GM12878 (cell line): ENCODE results near the gene SEMA5A. TPM values are rescaled to one million over a fixed set of nuclear protein-coding genes. Genes with fewer than 3 reads are reported as not detected.

ENCODE experiments used
- ATAC-seq: fragments of 200-7000 bp; cut with Tn5 transposase; 3 replicates; pipeline ENCODE4 v1.9.1; 2020; ENCODE audit warnings: mild to moderate bottlenecking, moderate library complexity
- BruUV-seq: library from RNA; stranded (reverse); fragments of 400-500 nt; replicated peaks from 2 replicates; lab custom pipeline; 2021; lab: Mats Ljungman, UMichigan
- CTCF ChIA-PET: fragments of 300-600 bp; sonication (Branson Sonifier 250); formaldehyde crosslinking; extraction: SDS; loops from one replicate; lab custom pipeline; 2021; ENCODE audit warnings: inconsistent platforms; lab: Yijun Ruan, JAX
- POLR2A ChIA-PET: fragments of 350-600 bp; formaldehyde crosslinking; extraction: SDS; loops from one replicate; lab custom pipeline; 2021; ENCODE audit warnings: inconsistent platforms; lab: Charles Lee
- RAD21 ChIA-PET: fragments of 300-600 bp; sonication (Branson Sonifier 250); formaldehyde crosslinking; loops from one replicate; lab custom pipeline; 2023; ENCODE audit warnings: antibody characterized with exemption; ENCODE audit not compliant: unreplicated experiment; lab: Charles Lee
- SMC1A ChIA-PET: fragments of 300-600 bp; sonication (Branson Sonifier 250); formaldehyde crosslinking; loops from one replicate; lab custom pipeline; 2023; ENCODE audit not compliant: unreplicated experiment, uncharacterized antibody; lab: Charles Lee
- DNase-seq: peaks from one replicate; pipeline ENCODE4 v3.0.0-alpha.2; 2011; ENCODE audit warnings: low read depth, low spot score
- FAIRE-seq: peaks from 3 replicates; lab custom pipeline; 2011; peaks lifted over from hg19 to GRCh38; lab: Jason Lieb, UNC
- H2AFZ ChIP-seq: 2 replicates; pipeline ENCODE4 v1.6.0; 2011; ENCODE audit warnings: low read depth, low read length, control low read depth; ENCODE audit not compliant: control insufficient read depth
- H3K27ac ChIP-seq: 2 replicates; pipeline ENCODE4 v1.5.1; 2011; ENCODE audit warnings: control low read depth; ENCODE audit not compliant: control insufficient read depth, insufficient read depth
- H3K27me3 ChIP-seq, 2 experiments: replicated peaks in 1 of 2; 2 replicates each; pipeline versions ENCODE4 v1.6.0 to v1.6.1; 2011; ENCODE audit warnings: low read length in 1 of 2; ENCODE audit not compliant: control insufficient read depth in 2 of 2, insufficient read depth in 2 of 2
- H3K36me3 ChIP-seq, 2 experiments: 2 replicates each; pipeline ENCODE4 v1.5.1; 2011; ENCODE audit warnings: low read length in 1 of 2; ENCODE audit not compliant: control insufficient read depth in 2 of 2, insufficient read depth in 2 of 2
- H3K4me1 ChIP-seq: 2 replicates; pipeline ENCODE4 v1.6.1; 2011; ENCODE audit warnings: mild to moderate bottlenecking, low read length, moderate library complexity, mixed read lengths; ENCODE audit not compliant: control insufficient read depth, insufficient read depth
- H3K4me2 ChIP-seq: 2 replicates; pipeline ENCODE4 v1.6.0; 2011; ENCODE audit warnings: control low read depth; ENCODE audit not compliant: control insufficient read depth, insufficient read depth
- H3K4me3 ChIP-seq: fragments of 200-600 bp; sonication (generic); 2 replicates; pipeline ENCODE4 v1.5.1; 2016
- H3K79me2 ChIP-seq: 2 replicates; pipeline ENCODE4 v1.6.0; 2011; ENCODE audit warnings: low read length; ENCODE audit not compliant: control insufficient read depth, insufficient read depth
- H3K9ac ChIP-seq: 2 replicates; pipeline ENCODE4 v1.8.0; 2011; ENCODE audit warnings: low read length, control low read depth, mixed read lengths; ENCODE audit not compliant: control insufficient read depth, insufficient read depth
- H3K9me3 ChIP-seq: replicated peaks from 3 replicates; pipeline ENCODE4 v1.5.1; 2011; ENCODE audit warnings: mild to moderate bottlenecking, low read length; ENCODE audit not compliant: control insufficient read depth, insufficient read depth
- H4K20me1 ChIP-seq: 2 replicates; pipeline ENCODE4 v1.6.0; 2011; ENCODE audit not compliant: control insufficient read depth, insufficient read depth
- BACH1 ChIP-seq: fragments of 450-650 bp; IDR thresholded peaks from 2 replicates; pipeline ENCODE4 v1.6.1; 2017; ENCODE audit warnings: mild to moderate bottlenecking, borderline replicate concordance
- EZH2 ChIP-seq: IDR thresholded peaks from 2 replicates; pipeline ENCODE4 v1.6.1; 2012; ENCODE audit warnings: low read depth, mild to moderate bottlenecking, control low read depth, inconsistent platforms, low read length, borderline replicate concordance; ENCODE audit not compliant: control insufficient read depth
- HSF1 ChIP-seq: fragments of 150-350 bp; IDR thresholded peaks from 2 replicates; pipeline ENCODE4 v1.6.1; 2014; ENCODE audit warnings: mild to moderate bottlenecking, low read depth, low read length
- NR2F1 ChIP-seq: fragments of 450-650 bp; conservative IDR thresholded peaks from 2 replicates; pipeline ENCODE4 v1.6.1; 2017; ENCODE audit warnings: mild to moderate bottlenecking
- POLR2AphosphoS2 ChIP-seq: IDR thresholded peaks from 2 replicates; pipeline ENCODE4 v1.6.1; 2011; ENCODE audit warnings: low read depth, mild to moderate bottlenecking, low read length, improper control_type of control experiment, moderate library complexity
- SMARCA5 ChIP-seq: fragments of 450-650 bp; IDR thresholded peaks from 2 replicates; pipeline ENCODE4 v1.6.1; 2017; ENCODE audit warnings: mild to moderate bottlenecking
- USF2 ChIP-seq: IDR thresholded peaks from 2 replicates; pipeline ENCODE4 v1.6.1; 2011; ENCODE audit warnings: low read depth, low read length, improper control_type of control experiment, borderline replicate concordance
- WGBS: methylation state at CpG from one replicate; pipeline ENCODE4 v1.1.6; 2016; ENCODE audit warnings: low lambda C conversion rate; ENCODE audit not compliant: insufficient replicate concordance, insufficient coverage; ENCODE audit errors: missing lambda C conversion rate; 5-methylcytosine and 5-hydroxymethylcytosine counted together
- in situ Hi-C: fragments of 300-500 bp; cut with MboI; formaldehyde crosslinking; loops from 9 replicates; pipeline ENCODE4 v1.14.3; 2018; ENCODE audit warnings: mixed read lengths
- intact Hi-C: fragments of 100-400 bp; cut with micrococcal nuclease; formaldehyde crosslinking; loops from one replicate; pipeline ENCODE4 v1.14.2; 2022; ENCODE audit not compliant: unreplicated experiment
- polyA plus RNA-seq, 11 experiments: library from polyadenylated mRNA; depleted of rRNA in 4 of 11; unstranded in 6 of 11; stranded (reverse) in 5 of 11; fragments of >200 nt; fragmentation: Nextera tagmentation in 4 of 11; fragmentation: Illumina TruSeq in 1 of 11; extraction: Ambion mirVana in 4 of 11; extraction: Trizol in 1 of 11; gene quantifications; 1 replicate in 1 of 11; 2 replicates in 10 of 11; pipeline versions ENCODE4 v1.2.1 to v1.2.3, GENCODE V29; 2011 to 2016; ENCODE audit warnings: inconsistent platforms in 2 of 11, missing spikeins in 2 of 11, low read depth in 1 of 11
- total RNA-seq, 4 experiments: library from RNA; depleted of rRNA in 3 of 4; stranded (reverse); fragments of >200 nt in 3 of 4; fragmentation: Illumina TruSeq in 1 of 4; extraction: Trizol in 1 of 4; gene quantifications; 2 replicates each; pipeline versions ENCODE4 v1.2.1 to v1.2.3, GENCODE V29; 2013 to 2021
- TF ChIP-seq, protein P1 (sequence below): IDR thresholded peaks from 2 replicates; pipeline ENCODE4 v1.6.1; 2011; ENCODE audit warnings: mild to moderate bottlenecking, low read depth, low read length, moderate library complexity; ENCODE audit not compliant: insufficient replicate concordance

SEMA5A gene
- total and polyA plus RNA-seq, 10 of the 15 experiments (the other 5 are each of a cell fraction or from before 2014, with no cell fraction given) = 0.03 to 2.4 (median 0.09) TPM; not detected in 1

GRCh38 chr5:9124838-9125237 is 421.0 kb downstream of the SEMA5A start:
- TF ChIP-seq HSF1 = no peak
- TF ChIP-seq, protein P1, sequence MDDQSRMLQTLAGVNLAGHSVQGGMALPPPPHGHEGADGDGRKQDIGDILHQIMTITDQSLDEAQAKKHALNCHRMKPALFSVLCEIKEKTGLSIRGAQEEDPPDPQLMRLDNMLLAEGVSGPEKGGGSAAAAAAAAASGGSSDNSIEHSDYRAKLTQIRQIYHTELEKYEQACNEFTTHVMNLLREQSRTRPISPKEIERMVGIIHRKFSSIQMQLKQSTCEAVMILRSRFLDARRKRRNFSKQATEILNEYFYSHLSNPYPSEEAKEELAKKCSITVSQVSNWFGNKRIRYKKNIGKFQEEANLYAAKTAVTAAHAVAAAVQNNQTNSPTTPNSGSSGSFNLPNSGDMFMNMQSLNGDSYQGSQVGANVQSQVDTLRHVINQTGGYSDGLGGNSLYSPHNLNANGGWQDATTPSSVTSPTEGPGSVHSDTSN = no peak
- no peak for TF ChIP-seq BACH1
- no peaks in the 10 kb centered on the region for H4K20me1 ChIP-seq
- WGBS = 65% methylated on average over 6 of the region's 6 CpGs
- no peaks in the 10 kb centered on the region for H3K79me2 ChIP-seq
- in situ Hi-C loops (no loop called here), intact Hi-C loops (no loop called here)
- no peaks in the 10 kb centered on the region for H3K9me3 ChIP-seq
- POLR2A ChIA-PET = no interaction called here
- no peak overlapping the region for H3K27ac ChIP-seq
- SMC1A ChIA-PET = no interaction called here
- no peak overlapping the region for H3K4me2 ChIP-seq
- no peaks in the 10 kb centered on the region for H3K27me3 ChIP-seq
- DNase-seq (no peak), FAIRE-seq (no peak), ATAC-seq (no peak)
- H3K4me3 ChIP-seq = no peak overlapping the region
- H3K4me1 ChIP-seq = no peaks in the 10 kb centered on the region; the same call in 1 of the 2 replicates
- BruUV-seq = no TSS peak
- RAD21 ChIA-PET = no interaction called here
- H3K36me3 ChIP-seq = no peaks in the 10 kb centered on the region
- no peak overlapping the region for H2AFZ ChIP-seq
- CTCF ChIA-PET = no interaction called here
- no peak overlapping the region for H3K9ac ChIP-seq

DNA sequence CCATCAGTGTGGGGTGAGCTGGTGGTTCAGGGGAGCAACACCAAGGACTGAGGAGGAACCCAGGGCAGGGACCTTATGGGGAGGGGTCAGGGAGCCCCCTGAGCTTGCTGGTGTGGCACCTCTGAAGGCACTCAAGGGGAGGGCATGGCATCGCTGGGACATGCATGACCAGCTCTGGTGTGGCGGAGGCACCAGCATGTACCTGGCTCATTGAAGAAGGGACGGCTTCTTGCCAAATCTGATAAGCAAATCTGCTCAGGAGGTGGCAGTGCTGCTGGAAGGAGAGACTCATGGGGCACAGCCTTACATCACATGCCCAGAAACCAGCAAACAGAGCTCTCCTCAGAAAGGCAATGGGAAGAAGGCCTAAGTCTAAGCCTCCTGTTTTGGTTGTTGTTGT is 421.8 kb downstream of the SEMA5A start:
- TF ChIP-seq USF2 (no peak), EZH2 (no peak), NR2F1 (no peak), SMARCA5 (no peak), POLR2AphosphoS2 (no peak)
- TF ChIP-seq, all 136 proteins: peak for 0
- ChIA-PET SMC1A (interaction anchor here (0.5 kb wide), 1 partner anchor 63 kb away, joined by 3 read pairs; no protein-coding TSS in a partner anchor), POLR2A (no interaction called here), CTCF (interaction anchor here (1.4 kb wide), 1 partner anchor 9 kb away, joined by 4 read pairs; no protein-coding TSS in a partner anchor), RAD21 (no interaction called here)
- Histone ChIP-seq H3K36me3 (no peaks in the 10 kb centered on the region), H3K27ac (no peak overlapping the region), H3K79me2 (no peaks in the 10 kb centered on the region), H3K9me3 (no peaks in the 10 kb centered on the region), H3K4me3 (no peak overlapping the region), H4K20me1 (no peaks in the 10 kb centered on the region), H3K4me2 (no peak overlapping the region), H3K4me1 (no peaks in the 10 kb centered on the region; the same call in 1 of the 2 replicates), H3K9ac (no peak overlapping the region), H2AFZ (no peak overlapping the region), H3K27me3 (no peaks in the 10 kb centered on the region)
- no peak for ATAC-seq
- intact Hi-C loops (no loop called here), in situ Hi-C loops (no loop called here)
- no peak for FAIRE-seq
- WGBS = 41% methylated on average over 3 of the region's 3 CpGs
- BruUV-seq = no TSS peak
- DNase-seq = no peak
